Measurements from ENCODE around the gene OGDHL. TPM values are rescaled to one million over a fixed set of nuclear protein-coding genes. Genes with fewer than 3 reads are reported as not detected.

Gene OGDHL
- total RNA-seq = 0.91 and 1.6 TPM in 2 replicates

GRCh38 chr10:49761789-49762565, at the start of gene OGDHL:
TSS of gene OGDHL (minus strand) at chr10:49762323. CDS start at chr10:49758592, 3,731 bp downstream.

Other genes with a start within 250 kb of the OGDHL start
- gene ERCC6, start 223.2 kb downstream of the OGDHL start, total RNA-seq = 27.3 and 45.9 TPM in 2 replicates
- gene SLC18A3, start 152.0 kb downstream of the OGDHL start, total RNA-seq = not detected in 2 replicates
- gene CHAT, start 148.3 kb downstream of the OGDHL start, total RNA-seq = not detected in 2 replicates
- not detected in 2 replicates for gene C10orf53, start 82.7 kb downstream of the OGDHL start, total RNA-seq
- gene PARG, start 179.7 kb upstream of the OGDHL start, total RNA-seq = 28.3 and 30.2 TPM in 2 replicates
- gene TIMM23B, start 179.7 kb upstream of the OGDHL start, total RNA-seq = 16.9 and 21.0 TPM in 2 replicates
- 2.3 and 2.9 TPM in 2 replicates for gene AGAP6, start 226.1 kb upstream of the OGDHL start, total RNA-seq

Measured in epithelial cell of umbilical artery (primary cell).